ENCODE results near the gene CORO6. TPM values are rescaled to one million over a fixed set of nuclear protein-coding genes. Genes with fewer than 3 reads are reported as not detected.

CORO6 gene
- 1 to 10 TPM; 1.6 to 2.2 TPM for total RNA-seq
- not detected for polyA plus RNA-seq

- Mint-ChIP-seq H3K4me3 (peak within 1 kb of the TSS; percentile 77 to 85 (median 80)), H3K9me3 (no peaks in the 10 kb centered on the region), H3K36me3 (peaks cover 0 to under 1% of the 10 kb centered on the region in 2 donors), H3K27ac (peak within 1 kb of the TSS; percentile 52 to 87 (median 71)), H3K4me1 (peaks cover 10 to 36% (median 21%) of the 10 kb centered on the region in 4 donors), H3K27me3 (no peaks in the 10 kb centered on the region)
- no peak within 1 kb of the TSS for H3K27ac ChIP-seq (ENCODE audit: low read depth, low read length)
- POLR2A ChIA-PET (ENCODE audit: partially characterized antibody) = interaction anchor here (1.3 to 1.9 kb wide), 5 partner anchors 30 to 309 kb away, joined by 3 to 7 read pairs (median 5); partner anchors contain the start of genes ABHD15 and ANKRD13B
- CTCF ChIA-PET (ENCODE audit: partially characterized antibody) = interaction anchor here (1.4 to 22.5 kb wide), 2 partner anchors 30 to 48 kb away, joined by 4 to 523 read pairs; partner anchors contain the start of genes ABHD15 and TP53I13
- H3K9me3 ChIP-seq (ENCODE audit: control insufficient read depth in 1 of 2, low read length in 2 of 2) = no peaks in the 10 kb centered on the region
- peak; percentile 54 to 63 (median 57) for DNase-seq
- peak within 1 kb of the TSS in 1 of 2 donors; percentile 57 for H3K4me3 ChIP-seq (ENCODE audit: low read length in 2 of 2)
- no peaks in the 10 kb centered on the region for H3K27me3 ChIP-seq (ENCODE audit: insufficient read depth, low read length)
- intact Hi-C loops (cut with micrococcal nuclease) = no loop called here
- no peaks in the 10 kb centered on the region for H3K36me3 ChIP-seq (ENCODE audit: insufficient read depth, low read length)
- peaks cover 36% of the 10 kb centered on the region for H3K4me1 ChIP-seq (ENCODE audit: insufficient read depth, low read length)
These were observed at the start of gene CORO6 for GRCh38 chr17:29622337-29623282. CORO6 (minus strand) TSS chr17:29622912; CDS start chr17:29621421, 1,491 bp downstream.

GRCh38 chr17:29671661-29672060, 48.9 kb upstream of the CORO6 start:
- ChIA-PET CTCF (ENCODE audit: partially characterized antibody) (interaction anchor here (1.1 to 1.8 kb wide), 2 partner anchors 9 to 32 kb away, joined by 3 to 5 read pairs; no protein-coding TSS in a partner anchor), POLR2A (ENCODE audit: partially characterized antibody) (interaction anchor here (1.0 kb wide), 1 partner anchor 9 kb away, joined by 3 read pairs; no protein-coding TSS in a partner anchor)
- H3K9me3 ChIP-seq (ENCODE audit: control insufficient read depth in 1 of 2, low read length in 2 of 2) = no peaks in the 10 kb centered on the region
- no peak overlapping the region for H3K4me3 ChIP-seq (ENCODE audit: low read length in 2 of 2)
- intact Hi-C loops (cut with micrococcal nuclease) = loop anchor here (2.0 kb wide), 1 partner anchor 69 kb away; no protein-coding TSS in a partner anchor
- Mint-ChIP-seq H3K27me3 (no peaks in the 10 kb centered on the region), H3K9me3 (no peaks in the 10 kb centered on the region), H3K36me3 (peaks cover 49 to 73% of the 10 kb centered on the region in 2 donors), H3K4me1 (peaks cover 7 to 11% (median 9%) of the 10 kb centered on the region in 4 donors), H3K4me3 (no peak overlapping the region), H3K27ac (peak overlapping the region in 2 of 7 donors; percentile 32 to 72)
- DNase-seq = no peak
- H3K36me3 ChIP-seq (ENCODE audit: insufficient read depth, low read length) = peaks cover 39% of the 10 kb centered on the region
- no peaks in the 10 kb centered on the region for H3K27me3 ChIP-seq (ENCODE audit: insufficient read depth, low read length)
- no peak overlapping the region for H3K27ac ChIP-seq (ENCODE audit: low read depth, low read length)
- peaks cover 10% of the 10 kb centered on the region for H3K4me1 ChIP-seq (ENCODE audit: insufficient read depth, low read length)

GRCh38 chr17:29669266-29669665, 46.6 kb upstream of the CORO6 start:
- no peak overlapping the region for H3K4me3 ChIP-seq (ENCODE audit: low read length in 2 of 2)
- no peaks in the 10 kb centered on the region for H3K27me3 ChIP-seq (ENCODE audit: insufficient read depth, low read length)
- DNase-seq = no peak
- intact Hi-C loops (cut with micrococcal nuclease) = no loop called here
- no peaks in the 10 kb centered on the region for H3K27me3 Mint-ChIP-seq
- no peak overlapping the region for H3K27ac ChIP-seq (ENCODE audit: low read depth, low read length)
- POLR2A ChIA-PET (ENCODE audit: partially characterized antibody) = no interaction called here
- CTCF ChIA-PET (ENCODE audit: partially characterized antibody) = no interaction called here
- H3K4me3 Mint-ChIP-seq = no peak overlapping the region
- peaks cover 1 to 5% (median 2%) of the 10 kb centered on the region in 4 donors for H3K4me1 Mint-ChIP-seq
- no peak overlapping the region for H3K27ac Mint-ChIP-seq
- no peaks in the 10 kb centered on the region for H3K9me3 Mint-ChIP-seq
- H3K9me3 ChIP-seq (ENCODE audit: control insufficient read depth in 1 of 2, low read length in 2 of 2) = no peaks in the 10 kb centered on the region
- peaks cover 28% of the 10 kb centered on the region for H3K36me3 ChIP-seq (ENCODE audit: insufficient read depth, low read length)
- H3K4me1 ChIP-seq (ENCODE audit: insufficient read depth, low read length) = no peaks in the 10 kb centered on the region
- H3K36me3 Mint-ChIP-seq = peaks cover 51 to 71% of the 10 kb centered on the region in 2 donors

GRCh38 chr17:29667969-29668368, 45.3 kb upstream of the CORO6 start:
- peaks cover 55 to 65% of the 10 kb centered on the region in 2 donors for H3K36me3 Mint-ChIP-seq
- H3K4me1 ChIP-seq (ENCODE audit: insufficient read depth, low read length) = no peaks in the 10 kb centered on the region
- H3K27ac ChIP-seq (ENCODE audit: low read depth, low read length) = no peak overlapping the region
- CTCF ChIA-PET (ENCODE audit: partially characterized antibody) = interaction anchor here (0.7 to 1.5 kb wide), 2 partner anchors 111 to 113 kb away, joined by 3 to 6 read pairs; no protein-coding TSS in a partner anchor
- H3K27me3 Mint-ChIP-seq = no peaks in the 10 kb centered on the region
- no peak overlapping the region for H3K4me3 ChIP-seq (ENCODE audit: low read length in 2 of 2)
- H3K4me1 Mint-ChIP-seq = peaks cover 0 to 4% (median 3%) of the 10 kb centered on the region in 4 donors
- peaks cover 0 to 2% (median 0%) of the 10 kb centered on the region in 8 donors for H3K9me3 Mint-ChIP-seq
- POLR2A ChIA-PET (ENCODE audit: partially characterized antibody) = interaction anchor here (1.0 to 1.1 kb wide), 2 partner anchors 15 to 93 kb away, joined by 3 read pairs; no protein-coding TSS in a partner anchor
- no peak for DNase-seq
- H3K27me3 ChIP-seq (ENCODE audit: insufficient read depth, low read length) = no peaks in the 10 kb centered on the region
- intact Hi-C loops (cut with micrococcal nuclease) = no loop called here
- no peaks in the 10 kb centered on the region for H3K9me3 ChIP-seq (ENCODE audit: control insufficient read depth in 1 of 2, low read length in 2 of 2)
- peaks cover 29% of the 10 kb centered on the region for H3K36me3 ChIP-seq (ENCODE audit: insufficient read depth, low read length)
- no peak overlapping the region for H3K4me3 Mint-ChIP-seq
- H3K27ac Mint-ChIP-seq = peak overlapping the region in 3 of 7 donors; percentile 2 to 57 (median 30)

GRCh38 chr17:29665481-29665810, 42.7 kb upstream of the CORO6 start:
- no peaks in the 10 kb centered on the region for H3K27me3 Mint-ChIP-seq
- POLR2A ChIA-PET (ENCODE audit: partially characterized antibody) = interaction anchor here (1.3 to 1.6 kb wide), 3 partner anchors 57 to 113 kb away, joined by 3 to 5 read pairs (median 4); no protein-coding TSS in a partner anchor
- H3K36me3 Mint-ChIP-seq = peaks cover 48 to 63% of the 10 kb centered on the region in 2 donors
- Histone ChIP-seq H3K36me3 (ENCODE audit: insufficient read depth, low read length) (peaks cover 28% of the 10 kb centered on the region), H3K4me1 (ENCODE audit: insufficient read depth, low read length) (no peaks in the 10 kb centered on the region), H3K27me3 (ENCODE audit: insufficient read depth, low read length) (no peaks in the 10 kb centered on the region), H3K4me3 (ENCODE audit: low read length in 2 of 2) (no peak overlapping the region), H3K27ac (ENCODE audit: low read depth, low read length) (no peak overlapping the region), H3K9me3 (ENCODE audit: control insufficient read depth in 1 of 2, low read length in 2 of 2) (no peaks in the 10 kb centered on the region)
- peak overlapping the region in 4 of 7 donors; percentile 16 to 62 (median 22) for H3K27ac Mint-ChIP-seq
- peaks cover 2 to 12% (median 10%) of the 10 kb centered on the region in 4 donors for H3K4me1 Mint-ChIP-seq
- CTCF ChIA-PET (ENCODE audit: partially characterized antibody) = interaction anchor here (0.6 to 2.5 kb wide), 7 partner anchors 11 to 114 kb away, joined by 3 to 8 read pairs (median 5); no protein-coding TSS in a partner anchor
- DNase-seq = no peak
- intact Hi-C loops (cut with micrococcal nuclease) = no loop called here
- peaks cover 0 to 4% (median 0%) of the 10 kb centered on the region in 8 donors for H3K9me3 Mint-ChIP-seq
- H3K4me3 Mint-ChIP-seq = no peak overlapping the region

GRCh38 chr17:29664743-29665480, 42.2 kb upstream of the CORO6 start:
- H3K4me3 Mint-ChIP-seq = no peak overlapping the region
- Histone ChIP-seq H3K27me3 (ENCODE audit: insufficient read depth, low read length) (no peaks in the 10 kb centered on the region), H3K36me3 (ENCODE audit: insufficient read depth, low read length) (peaks cover 28% of the 10 kb centered on the region), H3K4me1 (ENCODE audit: insufficient read depth, low read length) (no peaks in the 10 kb centered on the region), H3K9me3 (ENCODE audit: control insufficient read depth in 1 of 2, low read length in 2 of 2) (no peaks in the 10 kb centered on the region), H3K4me3 (ENCODE audit: low read length in 2 of 2) (no peak overlapping the region), H3K27ac (ENCODE audit: low read depth, low read length) (no peak overlapping the region)
- POLR2A ChIA-PET (ENCODE audit: partially characterized antibody) = interaction anchor here (1.3 to 1.6 kb wide), 3 partner anchors 58 to 114 kb away, joined by 3 to 5 read pairs (median 4); no protein-coding TSS in a partner anchor
- peaks cover 0 to 4% (median 0%) of the 10 kb centered on the region in 8 donors for H3K9me3 Mint-ChIP-seq
- H3K36me3 Mint-ChIP-seq = peaks cover 50 to 61% of the 10 kb centered on the region in 2 donors
- H3K4me1 Mint-ChIP-seq = peaks cover 4 to 14% (median 12%) of the 10 kb centered on the region in 4 donors
- CTCF ChIA-PET (ENCODE audit: partially characterized antibody) = interaction anchor here (0.6 to 2.5 kb wide), 6 partner anchors 10 to 114 kb away, joined by 3 to 8 read pairs (median 4); no protein-coding TSS in a partner anchor
- intact Hi-C loops (cut with micrococcal nuclease) = no loop called here
- H3K27me3 Mint-ChIP-seq = no peaks in the 10 kb centered on the region
- H3K27ac Mint-ChIP-seq = peak overlapping the region in 3 of 7 donors; percentile 18 to 29 (median 27)
- no peak for DNase-seq

All from CD4-positive, alpha-beta memory T cell (primary cell).